Heart left ventricle (tissue), 13 donors: ENCODE results near the gene NR2F2.

Source experiments
- POLR2A ChIP-seq, 2 donors: fragments of 450-650 bp; IDR thresholded peaks; one replicate each; pipeline ENCODE4 v1.6.1; 2017; ENCODE audit warnings: antibody characterized with exemption in 2 of 2, mild to moderate bottlenecking in 2 of 2, moderate library complexity in 2 of 2
- TF ChIP-seq, protein P1 (sequence below), 12 donors: fragments of 200-600 bp; sonication (generic) in 4 of 12; IDR thresholded peaks; one replicate each; pipeline versions ENCODE4 v1.5.0 to v1.8.0; 2018 to 2022; ENCODE audit warnings: antibody characterized with exemption in 12 of 12, mild to moderate bottlenecking in 5 of 12
- donor health status: ischemic (EF 13 %, LVEDD 7.1; RV severe dilation, severe dysfunction).
- donor health status: DM: no; HTN: yes; CAD: no.
- donor health status: DM: no; HTN: no; CAD: no.
- donor health status: ischemic (EF 25% LVEDD 6.9; RV normal size, moderate dysfunction).
- donor health status: ischemic (EF 25% LVEDD 5.7; RV mildly dilated, moderate dysfunction).
- donor health status: ischemic (EF 35%, LVEDD 5.7; RV mildly dilated, moderate dysfunction).
- donor health status: nonischemic (EF 11% LVEDD 7.7; RV severe dilation, severe dysfunction).
- donor health status: DM: yes; HTN: yes; CAD: no.
- donor health status: PGD.
- donor health status: ischemic (EF 29% LVEDD 5.4; RV normal size, mild dysfunction).
- donor health status: nonischemic (EF 23%, LVEDD 6.1; RV moderate dilation, normal function).

- TF ChIP-seq, protein P1, sequence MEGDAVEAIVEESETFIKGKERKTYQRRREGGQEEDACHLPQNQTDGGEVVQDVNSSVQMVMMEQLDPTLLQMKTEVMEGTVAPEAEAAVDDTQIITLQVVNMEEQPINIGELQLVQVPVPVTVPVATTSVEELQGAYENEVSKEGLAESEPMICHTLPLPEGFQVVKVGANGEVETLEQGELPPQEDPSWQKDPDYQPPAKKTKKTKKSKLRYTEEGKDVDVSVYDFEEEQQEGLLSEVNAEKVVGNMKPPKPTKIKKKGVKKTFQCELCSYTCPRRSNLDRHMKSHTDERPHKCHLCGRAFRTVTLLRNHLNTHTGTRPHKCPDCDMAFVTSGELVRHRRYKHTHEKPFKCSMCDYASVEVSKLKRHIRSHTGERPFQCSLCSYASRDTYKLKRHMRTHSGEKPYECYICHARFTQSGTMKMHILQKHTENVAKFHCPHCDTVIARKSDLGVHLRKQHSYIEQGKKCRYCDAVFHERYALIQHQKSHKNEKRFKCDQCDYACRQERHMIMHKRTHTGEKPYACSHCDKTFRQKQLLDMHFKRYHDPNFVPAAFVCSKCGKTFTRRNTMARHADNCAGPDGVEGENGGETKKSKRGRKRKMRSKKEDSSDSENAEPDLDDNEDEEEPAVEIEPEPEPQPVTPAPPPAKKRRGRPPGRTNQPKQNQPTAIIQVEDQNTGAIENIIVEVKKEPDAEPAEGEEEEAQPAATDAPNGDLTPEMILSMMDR (IDR thresholded peaks at IDR 0.05), result no peak
- TF ChIP-seq POLR2A (IDR thresholded peaks at IDR 0.05), result no peak
Observed at GRCh38 chr15:96372554-96372953, 42.1 kb downstream of the NR2F2 start.
